GM21447 (cell line): ENCODE results near the gene ROBO1.

Experiments
- ATAC-seq: cut with Tn5 transposase; IDR thresholded peaks from one replicate; pipeline ENCODE4 v1.9.1; 2021; ENCODE audit not compliant: unreplicated experiment

Gene ROBO1

GRCh38 chr3:78937475-78937874 lies 830.3 kb downstream of the ROBO1 start:
- ATAC-seq: no peak

GRCh38 chr3:78927759-78928158 lies 840.0 kb downstream of the ROBO1 start:
- ATAC-seq: no peak

- no peak for ATAC-seq
Observed at GRCh38 chr3:78926523-78926922, 841.3 kb downstream of the ROBO1 start.

GRCh38 chr3:78924711-78925110 lies 843.1 kb downstream of the ROBO1 start:
- ATAC-seq: no peak

GRCh38 chr3:78919021-78919755 lies 848.6 kb downstream of the ROBO1 start:
- ATAC-seq: no peak

- ATAC-seq: no peak
Observed at GRCh38 chr3:78918361-78919020, 849.3 kb downstream of the ROBO1 start.

GRCh38 chr3:78917536-78917935 lies 850.3 kb downstream of the ROBO1 start:
- no peak for ATAC-seq

GRCh38 chr3:78913711-78914110 lies 854.1 kb downstream of the ROBO1 start:
- no peak for ATAC-seq

GRCh38 chr3:78912687-78913086 lies 855.1 kb downstream of the ROBO1 start:
- ATAC-seq: no peak

GRCh38 chr3:78912259-78912658 lies 855.5 kb downstream of the ROBO1 start:
- ATAC-seq: no peak

- ATAC-seq: no peak
Observed at GRCh38 chr3:78911394-78911793, 856.4 kb downstream of the ROBO1 start.

- no peak for ATAC-seq
Observed at GRCh38 chr3:78908236-78908635, 859.6 kb downstream of the ROBO1 start.

- no peak for ATAC-seq
Observed at GRCh38 chr3:78907367-78907766, 860.4 kb downstream of the ROBO1 start.

GRCh38 chr3:78906930-78907329 lies 860.9 kb downstream of the ROBO1 start:
- ATAC-seq: no peak

GRCh38 chr3:78906245-78906644 lies 861.6 kb downstream of the ROBO1 start:
- no peak for ATAC-seq

GRCh38 chr3:78905700-78906099 lies 862.1 kb downstream of the ROBO1 start:
- no peak for ATAC-seq

GRCh38 chr3:78901544-78901943 lies 866.3 kb downstream of the ROBO1 start:
- ATAC-seq: no peak

GRCh38 chr3:78900880-78901279 lies 866.9 kb downstream of the ROBO1 start:
- ATAC-seq: no peak

- no peak for ATAC-seq
Observed at GRCh38 chr3:78900426-78900825, 867.4 kb downstream of the ROBO1 start.

- no peak for ATAC-seq
Observed at GRCh38 chr3:78895528-78895927, 872.3 kb downstream of the ROBO1 start.

- ATAC-seq: no peak
Observed at GRCh38 chr3:78894787-78895186, 873.0 kb downstream of the ROBO1 start.

GRCh38 chr3:78893161-78893560 lies 874.6 kb downstream of the ROBO1 start:
- ATAC-seq: no peak

GRCh38 chr3:78889348-78889747 lies 878.5 kb downstream of the ROBO1 start:
- ATAC-seq: no peak
